ENCODE measurements around the gene KIAA1217.
"Not testable (repeated sequence)": the region's sequence is repeated elsewhere in the genome, so short reads cannot be mapped to it uniquely, and the experiment has no call there.

KIAA1217 gene

DNA sequence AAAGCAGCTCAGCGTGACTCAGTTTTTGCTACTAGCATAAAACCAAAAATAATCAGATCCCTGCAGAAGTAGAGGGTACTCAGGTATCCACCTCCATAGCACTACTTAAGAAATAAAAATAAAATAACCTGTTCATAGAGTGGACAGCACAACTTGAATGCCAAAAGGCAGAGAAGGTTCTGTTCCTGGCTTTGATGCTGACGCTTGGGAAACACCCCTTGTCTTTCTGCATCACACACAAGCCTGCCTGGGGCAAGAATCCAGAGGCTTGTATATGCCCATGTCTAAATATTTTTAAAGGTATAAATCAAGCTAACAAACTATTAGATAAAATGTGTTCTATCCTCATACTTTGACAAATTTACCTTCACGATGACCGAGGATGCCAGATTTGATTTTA, 207.3 kb downstream of the KIAA1217 start:
- DNase-seq, result no peak

DNA sequence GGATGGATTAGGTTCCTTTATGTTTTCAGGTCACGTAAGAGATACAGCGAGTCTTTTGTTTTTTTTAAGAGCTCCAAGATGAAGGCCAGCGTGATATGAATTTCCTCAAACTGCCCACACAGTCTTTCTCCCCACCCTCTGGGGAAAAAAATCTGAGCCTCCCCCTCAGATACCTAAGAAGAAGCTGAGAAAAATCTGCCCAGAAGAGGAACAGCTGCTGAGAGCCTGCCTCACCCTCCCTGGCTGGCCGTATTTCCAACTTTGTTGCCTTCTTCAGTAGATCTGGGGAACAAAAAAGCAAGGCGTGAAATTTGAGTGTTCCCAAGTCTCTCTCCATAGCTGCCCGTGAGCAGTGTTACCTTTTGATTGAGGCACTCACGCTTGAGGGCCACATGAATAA, 208.1 kb downstream of the KIAA1217 start:
- DNase-seq, result no peak

DNA sequence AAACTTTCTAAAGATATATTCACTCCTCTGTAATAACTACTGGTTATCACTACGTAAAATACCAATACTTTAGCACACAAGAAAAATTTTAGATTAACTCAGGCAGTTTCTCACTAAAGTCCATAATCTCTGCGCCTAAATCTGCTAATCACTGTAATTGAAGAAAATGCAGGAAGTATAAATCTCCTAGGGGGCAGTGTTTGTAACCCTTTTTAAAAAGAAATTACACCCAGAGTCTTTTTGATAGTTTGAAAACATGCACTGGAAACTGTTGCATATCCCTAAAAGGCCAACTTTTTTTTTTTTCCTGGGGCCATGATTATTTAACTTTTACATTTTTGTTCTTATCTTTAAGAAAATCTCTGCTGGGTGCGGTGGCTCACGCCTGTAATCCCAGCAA, 209.6 kb downstream of the KIAA1217 start:
- no peak for DNase-seq

DNA sequence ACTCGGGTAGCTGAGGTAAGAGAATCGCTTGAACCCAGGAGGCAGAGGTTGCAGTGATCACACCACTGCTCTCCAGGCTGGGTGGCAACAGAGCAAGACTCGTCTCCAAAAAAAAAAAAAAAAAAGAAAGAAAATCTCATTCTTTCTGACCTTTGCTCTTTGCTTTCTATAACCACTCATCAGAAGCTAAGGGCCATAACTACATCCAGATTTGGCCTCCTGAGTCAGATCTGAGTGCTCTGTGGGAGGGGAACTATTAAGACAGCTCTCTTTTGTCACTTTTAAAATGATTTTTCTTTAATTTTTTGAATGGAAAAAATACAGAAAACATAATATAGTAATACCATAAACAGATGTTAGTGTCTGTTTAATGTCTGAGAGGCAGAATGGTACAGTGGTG, 210.1 kb downstream of the KIAA1217 start:
- DNase-seq, result no peak

DNA sequence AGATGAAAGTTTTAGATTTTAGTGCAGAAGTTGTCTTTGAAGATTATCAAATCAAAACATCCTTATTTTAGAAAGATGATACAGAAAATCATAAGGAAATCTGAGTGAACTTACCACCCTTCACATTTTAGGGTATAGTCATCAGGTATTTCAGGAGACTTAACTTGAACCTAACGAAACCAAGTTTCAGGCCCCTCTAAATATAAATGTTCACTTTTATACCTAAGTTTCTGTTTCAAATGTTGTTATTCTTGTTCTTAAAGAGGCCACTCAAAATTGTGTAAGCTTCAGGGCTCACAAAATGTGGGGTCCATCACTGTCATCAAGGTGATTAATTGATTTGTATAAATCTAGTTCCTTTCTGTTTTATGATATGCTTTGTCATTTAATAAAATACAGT, 216.2 kb downstream of the KIAA1217 start:
- DNase-seq, result no peak

GRCh38 chr10:24427678-24428409, 218.9 kb downstream of the KIAA1217 start:
- DNase-seq, result no peak

GRCh38 chr10:24428410-24428782, 219.5 kb downstream of the KIAA1217 start:
- DNase-seq, result no peak

DNA sequence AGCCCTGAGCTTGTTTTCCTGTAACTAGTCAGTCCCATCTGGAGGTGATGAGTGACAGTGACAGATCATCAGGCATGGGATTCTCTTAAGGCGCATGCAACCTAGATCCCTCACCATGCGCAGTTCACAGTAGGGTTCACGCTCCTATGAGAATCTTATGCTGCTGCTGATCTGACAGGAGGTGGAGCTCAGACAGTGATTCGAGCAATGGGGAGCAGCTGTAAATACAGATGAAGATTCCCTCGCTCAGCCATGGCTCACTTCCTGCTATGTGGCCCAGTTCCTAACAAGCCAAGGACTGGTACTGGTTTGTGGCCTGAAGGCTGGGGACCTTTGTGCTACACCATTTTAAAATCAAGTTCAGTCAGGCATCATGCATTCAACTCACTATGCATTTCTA, 221.7 kb downstream of the KIAA1217 start:
- no peak for DNase-seq

- DNase-seq, result no peak
Observed at GRCh38 chr10:24432478-24433416, 223.8 kb downstream of the KIAA1217 start.

DNA sequence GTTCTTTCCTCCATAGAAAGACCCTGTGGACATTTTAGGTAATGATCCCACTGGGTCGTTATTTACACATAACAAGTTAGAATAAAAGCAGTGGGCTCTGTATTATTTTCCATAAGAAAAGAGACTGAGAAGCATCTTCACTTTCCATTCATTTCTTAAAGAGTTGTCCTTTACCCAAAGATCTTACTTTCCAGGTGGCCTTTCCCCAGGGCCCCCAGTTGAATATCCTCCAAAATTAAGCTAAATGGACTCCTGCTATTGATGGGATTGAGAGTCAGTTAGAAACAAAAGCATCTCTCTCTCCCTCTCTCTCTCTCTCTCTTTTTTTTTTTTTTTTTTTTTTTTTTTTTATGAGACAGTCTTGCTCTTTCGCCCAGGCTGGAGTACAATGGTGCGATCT, 224.8 kb downstream of the KIAA1217 start:
- no peak for DNase-seq

DNA sequence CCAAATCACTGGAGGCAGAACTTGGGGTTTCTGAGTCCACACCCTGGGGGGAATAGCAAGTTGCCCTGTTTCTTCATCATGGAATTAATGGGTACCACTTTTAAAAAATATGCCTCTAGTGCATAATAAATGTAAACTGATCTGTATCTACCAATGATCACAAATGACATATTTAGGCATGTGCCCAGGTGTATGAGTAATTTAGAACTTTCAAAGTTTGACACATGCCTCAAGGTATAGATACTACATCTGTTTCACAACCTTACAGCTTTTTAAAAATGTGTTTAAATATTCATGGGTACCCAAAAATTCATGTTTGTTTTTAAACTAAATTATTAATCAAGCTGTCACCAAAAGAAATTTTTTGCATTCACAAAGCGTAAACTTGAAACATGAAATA, 226.0 kb downstream of the KIAA1217 start:
- DNase-seq, result no peak

- DNase-seq, result no peak
Observed at GRCh38 chr10:24435374-24435773, 226.4 kb downstream of the KIAA1217 start.

DNA sequence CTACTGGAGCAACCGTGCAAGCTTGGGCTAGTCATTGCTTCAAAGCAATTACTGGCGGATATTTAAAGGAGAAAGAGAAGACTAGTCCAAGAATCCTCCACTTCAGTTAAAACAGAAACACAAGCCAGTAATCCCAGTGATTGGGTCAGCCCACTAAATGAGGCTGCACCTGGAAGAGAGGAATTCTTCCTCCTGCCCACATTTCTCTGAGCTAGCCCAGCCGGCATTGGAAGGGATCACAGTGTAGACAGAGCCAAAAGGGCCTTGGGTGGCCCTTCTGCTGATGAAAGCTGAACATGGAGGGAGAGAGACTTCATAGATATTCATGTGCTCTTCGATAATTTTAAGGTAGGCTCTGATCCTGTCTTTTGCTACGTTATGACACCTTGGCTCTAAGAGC, 228.4 kb downstream of the KIAA1217 start:
- DNase-seq, result no peak

GRCh38 chr10:24438800-24439199, 229.9 kb downstream of the KIAA1217 start:
- no peak for DNase-seq

- DNase-seq, result no peak
Observed at GRCh38 chr10:24439935-24440334, 231.0 kb downstream of the KIAA1217 start.

DNA sequence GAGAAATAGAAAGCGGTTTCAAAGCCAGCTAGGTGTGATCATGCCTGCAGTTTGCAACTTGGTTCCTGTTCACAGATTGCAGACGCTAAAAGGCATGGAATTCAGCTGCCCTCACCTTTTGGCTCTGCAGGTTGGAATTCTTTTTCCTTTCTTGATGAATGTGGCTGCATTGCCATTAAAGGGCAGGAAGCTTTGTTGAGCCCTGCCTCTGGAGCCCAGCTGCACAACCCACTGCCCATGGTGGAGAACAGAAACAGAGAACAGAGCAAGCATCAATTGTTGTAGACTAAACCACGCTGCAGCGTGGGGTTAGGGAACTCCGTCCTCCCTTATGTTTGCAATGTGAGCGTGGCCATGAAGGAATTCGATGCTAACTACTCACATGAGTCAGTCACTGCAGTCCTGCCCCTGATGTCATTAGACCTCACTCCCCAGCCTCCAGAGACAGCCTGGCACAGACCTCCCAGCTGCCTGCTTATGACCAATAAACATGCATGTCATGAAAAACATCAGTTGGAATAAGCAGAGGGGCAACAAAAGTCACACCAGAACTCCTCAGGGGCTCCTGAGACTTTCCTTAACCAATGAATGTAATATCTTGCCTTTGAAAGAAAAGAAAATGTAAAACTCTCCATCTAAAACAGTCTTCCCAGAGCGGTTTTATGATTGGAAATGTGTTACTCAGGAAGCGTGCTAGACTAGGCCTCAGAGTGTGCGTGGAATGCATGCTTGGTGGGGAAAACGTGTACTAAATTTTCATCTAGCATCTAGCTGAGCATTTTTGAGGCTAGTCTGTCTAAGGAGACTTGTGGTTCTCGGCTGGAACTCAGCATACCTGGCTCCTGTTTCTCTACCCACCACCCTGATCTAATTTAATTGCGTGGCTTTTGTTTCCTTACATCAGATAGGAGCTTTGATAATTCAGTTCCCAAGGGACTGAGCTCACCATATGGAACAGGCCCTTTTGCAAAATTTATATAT, 232.2 kb downstream of the KIAA1217 start:
- no peak for DNase-seq

- no peak for DNase-seq
Observed at GRCh38 chr10:24442234-24442633, 233.3 kb downstream of the KIAA1217 start.

DNA sequence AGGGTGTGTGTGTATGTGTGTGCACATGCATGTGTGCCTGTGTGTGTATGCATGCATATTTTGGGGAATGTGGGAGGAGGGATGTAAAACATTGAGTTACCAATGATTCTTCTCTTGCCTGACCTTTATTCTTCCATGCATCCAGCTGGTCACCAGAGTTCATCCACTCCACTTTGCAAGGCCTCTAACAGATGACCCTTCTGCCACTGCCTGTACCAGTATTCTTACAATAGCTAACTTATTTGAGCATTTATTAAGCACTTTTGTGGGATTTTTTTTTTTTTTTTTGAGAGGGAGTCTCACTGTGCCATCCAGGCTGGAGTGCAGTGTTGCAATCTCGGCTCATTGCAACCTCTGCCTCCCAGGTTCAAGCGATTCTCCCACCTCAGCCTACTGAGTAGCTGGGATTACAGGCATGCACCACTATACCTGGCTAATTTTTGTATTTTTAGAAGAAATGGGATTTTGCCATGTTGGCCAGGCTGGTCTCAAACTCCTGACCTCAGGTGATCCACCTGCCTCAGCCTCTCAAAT, 233.8 kb downstream of the KIAA1217 start:
- not testable (repeated sequence) for DNase-seq

DNA sequence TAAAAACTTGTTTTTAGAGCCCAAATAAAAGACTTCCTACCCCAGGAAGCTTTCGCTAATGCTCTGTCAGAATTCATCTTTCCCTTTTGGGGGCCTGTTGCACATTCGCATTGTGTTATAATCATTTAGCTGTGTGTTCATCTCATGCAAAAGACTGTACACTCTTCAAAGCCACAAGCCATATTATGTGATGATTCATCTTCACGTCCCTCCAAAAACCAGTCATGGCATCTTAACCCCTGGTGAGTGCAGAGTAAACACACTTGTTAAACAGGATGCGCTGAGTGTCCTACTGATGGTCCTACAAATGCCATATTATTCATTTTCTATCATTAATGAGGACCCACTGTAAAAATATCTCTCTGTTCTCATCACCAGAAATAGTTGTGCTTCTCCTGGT, 235.4 kb downstream of the KIAA1217 start:
- DNase-seq, result no peak

DNA sequence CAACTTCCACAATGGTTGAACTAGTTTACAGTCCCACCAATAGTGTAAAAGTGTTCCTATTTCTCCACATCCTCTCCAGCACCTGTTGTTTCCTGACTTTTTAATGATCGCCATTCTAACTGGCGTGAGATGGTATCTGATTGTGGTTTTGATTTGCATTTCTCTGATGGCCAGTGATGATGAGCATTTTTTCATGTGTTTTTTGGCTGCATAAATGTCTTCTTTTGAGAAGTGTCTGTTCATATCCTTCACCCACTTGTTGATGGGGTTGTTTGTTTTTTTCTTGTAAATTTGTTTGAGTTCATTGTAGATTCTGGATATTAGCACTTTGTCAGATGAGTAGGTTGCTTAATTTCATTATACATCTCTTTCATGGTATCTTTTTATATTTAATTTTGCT, 237.0 kb downstream of the KIAA1217 start:
- DNase-seq, result not testable (repeated sequence)

DNA sequence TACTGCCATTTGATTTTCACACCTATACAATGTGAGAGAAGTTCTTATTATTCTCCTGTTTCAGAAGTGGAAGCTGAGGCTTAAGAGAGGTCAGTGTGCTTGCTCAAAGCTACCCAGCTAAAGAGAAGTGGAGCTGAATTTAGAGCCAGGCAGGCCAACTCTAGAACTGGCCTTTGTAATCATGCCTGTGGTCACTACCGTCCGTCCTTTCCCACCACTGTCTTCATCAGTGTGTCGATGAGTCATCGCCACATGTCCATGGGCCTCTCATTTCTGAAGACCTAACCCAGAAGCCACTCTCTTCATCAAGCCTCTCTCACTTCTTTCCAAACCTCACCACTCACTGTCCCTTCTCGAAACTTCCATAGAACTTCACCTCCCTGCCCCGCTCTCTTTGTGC, 237.8 kb downstream of the KIAA1217 start:
- DNase-seq, result no peak

DNA sequence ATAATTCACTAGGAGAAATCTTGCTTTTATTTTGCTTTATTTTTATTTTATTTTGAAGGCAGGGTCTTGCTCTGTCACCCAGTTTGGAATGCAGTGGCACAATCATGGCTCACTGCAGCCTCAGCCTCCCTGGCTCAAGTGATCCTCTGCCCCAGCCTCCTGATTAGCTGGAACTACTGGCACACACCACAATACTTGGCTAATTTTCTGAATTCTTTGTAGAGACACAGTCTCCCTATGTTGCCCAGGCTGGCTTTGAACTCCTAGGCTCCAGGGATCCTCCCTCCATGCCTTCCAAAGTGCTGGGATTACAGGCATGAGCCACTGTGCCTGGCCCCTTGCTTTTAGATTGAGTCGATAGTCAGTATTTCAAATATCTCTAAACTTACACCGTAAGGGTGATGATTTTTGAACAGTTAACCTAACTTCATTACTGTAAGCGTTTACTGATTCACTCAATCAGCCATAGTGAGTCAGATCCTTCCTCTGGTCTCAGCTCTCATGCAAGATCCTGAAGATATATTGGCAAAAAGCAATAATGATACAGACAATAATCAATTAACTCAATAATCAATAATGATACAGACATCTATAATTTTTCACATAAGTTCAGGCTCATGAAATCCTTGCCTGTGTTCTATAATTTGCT, 239.5 kb downstream of the KIAA1217 start:
- DNase-seq, result no peak
